Measurements from ENCODE around the gene TPSG1. TPM values are rescaled to one million over a fixed set of nuclear protein-coding genes. Genes with fewer than 3 reads are reported as not detected.

TPSG1 gene
- total RNA-seq, 1 experiment from 2014 or later = not detected

- intact Hi-C loops (cut with micrococcal nuclease) = loop anchor here (2.0 kb wide), 1 partner anchor 88 kb away; no protein-coding TSS in a partner anchor
- POLR2A ChIA-PET = no interaction called here
Measured at GRCh38 chr16:1194665-1195392, 30.2 kb downstream of the TPSG1 start.

GRCh38 chr16:1193825-1194581, 31.1 kb downstream of the TPSG1 start:
- DNase-seq (ENCODE audit: unreplicated experiment) = no peak
- Mint-ChIP-seq H3K27ac (ENCODE audit: low read depth, unreplicated experiment) (no peak overlapping the region), H3K9me3 (ENCODE audit: unreplicated experiment) (no peaks in the 10 kb centered on the region), H3K4me3 (ENCODE audit: unreplicated experiment) (no peak overlapping the region), H3K4me1 (ENCODE audit: insufficient read depth, unreplicated experiment) (no peaks in the 10 kb centered on the region), H3K36me3 (ENCODE audit: insufficient read depth, unreplicated experiment) (no peaks in the 10 kb centered on the region), H3K27me3 (ENCODE audit: insufficient read depth, unreplicated experiment) (no peaks in the 10 kb centered on the region)
- ChIA-PET POLR2A (no interaction called here), CTCF (interaction anchor here (0.6 to 2.0 kb wide), 11 partner anchors 11 to 1242 kb away, joined by 3 to 5 read pairs (median 3); no protein-coding TSS in a partner anchor)
- intact Hi-C loops (cut with micrococcal nuclease) = loop anchor here (2.0 kb wide), 1 partner anchor 87 kb away; no protein-coding TSS in a partner anchor
- BruUV-seq (replicated peaks) = no TSS peak
- TF ChIP-seq CTCF (IDR thresholded peaks at IDR 0.05; ENCODE audit: unreplicated experiment) = no peak

More at GRCh38 chr16:1194665-1195392, 30.2 kb downstream of the TPSG1 start:
- Mint-ChIP-seq H3K36me3 (ENCODE audit: insufficient read depth, unreplicated experiment) (no peaks in the 10 kb centered on the region), H3K4me3 (ENCODE audit: unreplicated experiment) (no peak overlapping the region), H3K27ac (ENCODE audit: low read depth, unreplicated experiment) (no peak overlapping the region), H3K4me1 (ENCODE audit: insufficient read depth, unreplicated experiment) (no peaks in the 10 kb centered on the region), H3K9me3 (ENCODE audit: unreplicated experiment) (peaks cover 5% of the 10 kb centered on the region), H3K27me3 (ENCODE audit: insufficient read depth, unreplicated experiment) (no peaks in the 10 kb centered on the region)
- peak; percentile 98 for TF ChIP-seq CTCF (IDR thresholded peaks at IDR 0.05; ENCODE audit: unreplicated experiment)
- no peak for DNase-seq (ENCODE audit: unreplicated experiment)
- CTCF ChIA-PET = interaction anchor here (0.6 to 2.0 kb wide), 7 partner anchors 82 to 666 kb away, joined by 3 to 5 read pairs (median 3); no protein-coding TSS in a partner anchor
- BruUV-seq (replicated peaks) = no TSS peak

- BruUV-seq (replicated peaks) = no TSS peak
- ChIA-PET POLR2A (no interaction called here), CTCF (interaction anchor here (1.0 to 2.0 kb wide), 7 partner anchors 10 to 142 kb away, joined by 3 to 5 read pairs (median 3); no protein-coding TSS in a partner anchor)
- Mint-ChIP-seq H3K27me3 (ENCODE audit: insufficient read depth, unreplicated experiment) (no peaks in the 10 kb centered on the region), H3K36me3 (ENCODE audit: insufficient read depth, unreplicated experiment) (no peaks in the 10 kb centered on the region), H3K27ac (ENCODE audit: low read depth, unreplicated experiment) (no peak overlapping the region), H3K9me3 (ENCODE audit: unreplicated experiment) (no peaks in the 10 kb centered on the region), H3K4me1 (ENCODE audit: insufficient read depth, unreplicated experiment) (no peaks in the 10 kb centered on the region), H3K4me3 (ENCODE audit: unreplicated experiment) (no peak overlapping the region)
- intact Hi-C loops (cut with micrococcal nuclease) = no loop called here
- TF ChIP-seq CTCF (IDR thresholded peaks at IDR 0.05; ENCODE audit: unreplicated experiment) = no peak
- no peak for DNase-seq (ENCODE audit: unreplicated experiment)
Measured at GRCh38 chr16:1193143-1193824, 31.8 kb downstream of the TPSG1 start.
